ENCODE measurements around the gene FGF22.

- TF ChIP-seq EZH2 (IDR thresholded peaks at IDR 0.05) (no peak), POLR2AphosphoS5 (IDR thresholded peaks at IDR 0.05; ENCODE audit: borderline replicate concordance, low read depth, low read length) (no peak)
Observed at GRCh38 chr19:657611-658010, 17.9 kb downstream of the FGF22 start.

Measured in SK-N-MC (cell line).